Lower leg skin (tissue), 3 donors: ENCODE results near the gene LMCD1.

Source experiments
- POLR2A ChIP-seq, 2 donors: fragments of 450-650 bp; IDR thresholded peaks; one replicate each; pipeline ENCODE4 v1.6.1; 2016 to 2017; ENCODE audit warnings: antibody characterized with exemption in 2 of 2, mild to moderate bottlenecking in 1 of 2, moderate library complexity in 1 of 2
- TF ChIP-seq, protein P1 (sequence below), 3 donors: fragments of 450-650 bp; IDR thresholded peaks; one replicate each; pipeline ENCODE4 v1.5.1; 2016; ENCODE audit warnings: antibody characterized with exemption in 3 of 3, mild to moderate bottlenecking in 3 of 3, moderate library complexity in 2 of 3

DNA sequence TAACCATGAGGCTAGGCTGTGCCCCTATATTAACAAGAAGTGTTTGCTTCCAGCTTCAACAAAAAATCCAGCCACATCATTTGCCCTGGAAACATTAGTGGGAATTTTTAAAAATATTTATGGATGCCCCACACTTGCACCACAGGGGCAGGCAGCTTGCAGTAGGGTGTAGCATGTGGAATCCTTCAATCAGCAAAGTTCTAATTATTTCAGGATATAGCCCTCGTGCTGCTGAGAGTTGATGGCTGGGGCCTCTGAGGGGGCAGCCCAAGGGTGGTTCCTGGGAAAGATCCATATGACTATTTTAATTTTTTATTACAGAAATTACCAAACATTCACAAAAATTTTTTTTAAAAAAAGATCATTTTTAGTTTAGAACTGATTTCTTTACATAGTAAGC, 35.1 kb upstream of the LMCD1 start:
- TF ChIP-seq, protein P1, sequence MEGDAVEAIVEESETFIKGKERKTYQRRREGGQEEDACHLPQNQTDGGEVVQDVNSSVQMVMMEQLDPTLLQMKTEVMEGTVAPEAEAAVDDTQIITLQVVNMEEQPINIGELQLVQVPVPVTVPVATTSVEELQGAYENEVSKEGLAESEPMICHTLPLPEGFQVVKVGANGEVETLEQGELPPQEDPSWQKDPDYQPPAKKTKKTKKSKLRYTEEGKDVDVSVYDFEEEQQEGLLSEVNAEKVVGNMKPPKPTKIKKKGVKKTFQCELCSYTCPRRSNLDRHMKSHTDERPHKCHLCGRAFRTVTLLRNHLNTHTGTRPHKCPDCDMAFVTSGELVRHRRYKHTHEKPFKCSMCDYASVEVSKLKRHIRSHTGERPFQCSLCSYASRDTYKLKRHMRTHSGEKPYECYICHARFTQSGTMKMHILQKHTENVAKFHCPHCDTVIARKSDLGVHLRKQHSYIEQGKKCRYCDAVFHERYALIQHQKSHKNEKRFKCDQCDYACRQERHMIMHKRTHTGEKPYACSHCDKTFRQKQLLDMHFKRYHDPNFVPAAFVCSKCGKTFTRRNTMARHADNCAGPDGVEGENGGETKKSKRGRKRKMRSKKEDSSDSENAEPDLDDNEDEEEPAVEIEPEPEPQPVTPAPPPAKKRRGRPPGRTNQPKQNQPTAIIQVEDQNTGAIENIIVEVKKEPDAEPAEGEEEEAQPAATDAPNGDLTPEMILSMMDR (IDR thresholded peaks at IDR 0.05) = no peak
- TF ChIP-seq POLR2A (IDR thresholded peaks at IDR 0.05) = no peak
